Peyer's patch (tissue), 4 donors: ENCODE measurements around the gene ITGAE. TPM values are rescaled to one million over a fixed set of nuclear protein-coding genes. Genes with fewer than 3 reads are reported as not detected.

Source experiments
- DNase-seq, 3 donors: peaks; one replicate each; pipeline ENCODE4 v3.0.0-alpha.2; 2017 to 2019
- H3K27ac ChIP-seq, 4 donors: fragments of 200-600 bp; sonication (generic); one replicate each; pipeline ENCODE4 v1.5.1; 2016 to 2019
- H3K27me3 ChIP-seq, 2 donors: fragments of 200-600 bp; sonication (generic); one replicate each; pipeline ENCODE4 v1.5.1; 2019
- H3K36me3 ChIP-seq, 3 donors: fragments of 200-600 bp; sonication (generic); one replicate each; pipeline ENCODE4 v1.5.1; 2016 to 2019
- H3K4me1 ChIP-seq, 4 donors: fragments of 200-600 bp; sonication (generic); one replicate each; pipeline ENCODE4 v1.5.1; 2016 to 2019
- H3K4me3 ChIP-seq, 4 donors: fragments of 200-600 bp; sonication (generic); 1 replicate in 3 of 4; 2 replicates in 1 of 4; pipeline ENCODE4 v1.5.1; 2016 to 2019; ENCODE audit warnings: mild to moderate bottlenecking in 1 of 4
- H3K9me3 ChIP-seq, 4 donors: fragments of 200-600 bp; sonication (generic); one replicate each; pipeline ENCODE4 v1.5.1; 2016 to 2019; ENCODE audit warnings: mild to moderate bottlenecking in 1 of 4
- CTCF ChIP-seq, 6 experiments: fragments of 450-650 bp in 4 of 6; fragments of 200-600 bp in 2 of 6; sonication (generic) in 1 of 6; IDR thresholded peaks; one replicate each; pipeline ENCODE4 v1.5.1; 2017 to 2019; ENCODE audit warnings: antibody characterized with exemption in 6 of 6, mild to moderate bottlenecking in 3 of 6, moderate library complexity in 1 of 6
- POLR2A ChIP-seq, 2 donors: fragments of 450-650 bp; IDR thresholded peaks; one replicate each; pipeline ENCODE4 v1.5.1; 2017; ENCODE audit warnings: antibody characterized with exemption in 2 of 2, mild to moderate bottlenecking in 2 of 2, moderate library complexity in 2 of 2
- total RNA-seq, 4 donors: library from RNA; depleted of rRNA; stranded (reverse); fragments of >200 nt; gene quantifications; one replicate each; pipeline ENCODE4 v1.1.0, GENCODE V29; 2016

Gene ITGAE
- total RNA-seq, 4 donors from 2014 or later: 14.9 to 41.8 (median 31.5) TPM

GRCh38 chr17:3761036-3761917 is 39.7 kb downstream of the ITGAE start:
- TF ChIP-seq POLR2A (IDR thresholded peaks at IDR 0.05) (no peak), CTCF (IDR thresholded peaks at IDR 0.05) (no peak)
- no peak for DNase-seq
- no peaks in the 10 kb centered on the region for H3K36me3 ChIP-seq
- H3K27ac ChIP-seq: no peak overlapping the region
- no peak overlapping the region for H3K4me3 ChIP-seq
- peaks cover 0 to 4% (median 0%) of the 10 kb centered on the region in 4 donors for H3K4me1 ChIP-seq
- no peaks in the 10 kb centered on the region for H3K9me3 ChIP-seq
- no peaks in the 10 kb centered on the region for H3K27me3 ChIP-seq

GRCh38 chr17:3759597-3760216 is 41.3 kb downstream of the ITGAE start:
- Histone ChIP-seq H3K4me1 (peaks cover 0 to 4% (median 0%) of the 10 kb centered on the region in 4 donors), H3K27ac (no peak overlapping the region), H3K4me3 (no peak overlapping the region), H3K36me3 (no peaks in the 10 kb centered on the region), H3K27me3 (no peaks in the 10 kb centered on the region), H3K9me3 (no peaks in the 10 kb centered on the region)
- no peak for DNase-seq
- no peak for TF ChIP-seq POLR2A (IDR thresholded peaks at IDR 0.05)
- TF ChIP-seq CTCF (IDR thresholded peaks at IDR 0.05): no peak

- Histone ChIP-seq H3K27ac (peak overlapping the region; percentile 70 to 91 (median 73)), H3K4me3 (peak overlapping the region; percentile 41 to 81 (median 51))
- DNase-seq: no peak
Measured at GRCh38 chr17:3755335-3756030, 45.5 kb downstream of the ITGAE start.

GRCh38 chr17:3754458-3755334 is 46.3 kb downstream of the ITGAE start:
- peak overlapping the region; percentile 41 to 81 (median 51) for H3K4me3 ChIP-seq
- H3K9me3 ChIP-seq: no peaks in the 10 kb centered on the region
- H3K4me1 ChIP-seq: peaks cover 0 to 5% (median 0%) of the 10 kb centered on the region in 4 donors
- no peak for TF ChIP-seq CTCF (IDR thresholded peaks at IDR 0.05)
- peak; percentile 73 to 83 for TF ChIP-seq POLR2A (IDR thresholded peaks at IDR 0.05)
- H3K27ac ChIP-seq: peak overlapping the region; percentile 70 to 91 (median 73)
- H3K36me3 ChIP-seq: no peaks in the 10 kb centered on the region
- peak; percentile 82 to 97 (median 96) for DNase-seq
- H3K27me3 ChIP-seq: no peaks in the 10 kb centered on the region

More at GRCh38 chr17:3755335-3756030, 45.5 kb downstream of the ITGAE start:
- H3K27me3 ChIP-seq: no peaks in the 10 kb centered on the region
- H3K4me1 ChIP-seq: peaks cover 0 to 5% (median 0%) of the 10 kb centered on the region in 4 donors
- TF ChIP-seq POLR2A (IDR thresholded peaks at IDR 0.05) (no peak), CTCF (IDR thresholded peaks at IDR 0.05) (no peak)
- no peaks in the 10 kb centered on the region for H3K9me3 ChIP-seq
- no peaks in the 10 kb centered on the region for H3K36me3 ChIP-seq

- Histone ChIP-seq H3K27ac (peak overlapping the region in 2 of 4 donors; percentile 70 to 91), H3K9me3 (no peaks in the 10 kb centered on the region), H3K4me1 (peaks cover 0 to 5% (median 0%) of the 10 kb centered on the region in 4 donors), H3K36me3 (no peaks in the 10 kb centered on the region), H3K4me3 (peak overlapping the region in 2 of 4 donors; percentile 3 to 25), H3K27me3 (no peaks in the 10 kb centered on the region)
- no peak for DNase-seq
- TF ChIP-seq POLR2A (IDR thresholded peaks at IDR 0.05) (no peak), CTCF (IDR thresholded peaks at IDR 0.05) (no peak)
Measured at GRCh38 chr17:3754066-3754457, 46.9 kb downstream of the ITGAE start.
